ENCODE data around the gene DNAH7.
"Not testable (repeated sequence)": the region's sequence is repeated elsewhere in the genome, so short reads cannot be mapped to it uniquely, and the experiment has no call there.

Gene DNAH7

DNA sequence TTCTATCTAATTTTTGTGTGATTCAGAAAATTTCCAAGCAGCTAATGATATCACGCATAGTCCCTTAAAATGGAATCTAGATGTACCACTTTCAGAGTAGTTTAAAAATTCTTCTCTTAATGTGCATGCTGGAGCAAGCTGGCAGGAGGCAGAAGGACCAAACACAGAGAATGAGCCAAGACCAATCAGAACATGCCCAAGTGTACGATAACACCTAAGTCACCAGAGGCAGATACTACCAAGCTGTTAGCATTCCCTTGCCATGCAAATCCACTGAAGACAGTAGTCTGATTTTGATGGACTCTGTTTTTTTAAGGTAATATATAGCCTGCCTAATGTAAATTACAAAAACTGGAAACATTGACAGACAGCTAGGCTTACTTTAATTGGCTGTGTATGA, 109.3 kb downstream of the DNAH7 start:
- no peak for DNase-seq

DNA sequence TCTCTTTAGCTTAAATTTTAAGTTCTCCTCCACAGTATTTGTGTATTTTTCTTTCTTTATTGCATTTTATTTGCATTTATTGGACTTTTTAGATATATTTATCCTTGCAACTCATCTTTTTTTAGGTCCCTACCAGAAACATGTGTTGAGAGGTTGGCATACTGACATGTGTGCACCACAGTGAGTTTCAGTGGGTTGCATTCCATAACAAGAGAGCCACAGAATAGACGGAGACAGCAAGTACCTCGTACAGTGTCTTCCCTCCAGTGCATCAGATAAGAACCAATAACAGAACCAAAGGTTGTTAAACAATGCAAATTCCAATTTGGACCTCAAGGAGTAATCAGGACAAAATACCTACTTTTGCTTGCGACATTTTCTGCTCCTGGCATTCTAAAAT, 111.9 kb downstream of the DNAH7 start:
- DNase-seq: no peak

DNA sequence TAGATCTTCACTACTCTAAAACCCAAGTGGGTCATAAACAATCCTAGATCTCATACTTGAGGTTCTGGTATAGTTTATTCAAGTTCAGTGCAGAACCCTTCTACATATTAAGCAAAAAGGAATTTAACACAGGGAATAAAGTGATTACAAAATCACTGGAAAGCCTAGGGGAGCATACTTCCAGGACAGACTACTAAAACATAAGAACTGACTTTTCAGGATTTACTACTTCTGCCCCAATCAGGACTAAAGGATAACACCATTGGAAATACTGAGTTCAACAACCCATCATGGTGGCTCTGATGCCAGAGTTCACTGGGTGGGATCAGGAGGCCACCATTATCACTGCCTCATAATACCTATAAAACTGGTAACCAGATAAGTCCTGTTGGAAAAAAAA, 123.6 kb downstream of the DNAH7 start:
- DNase-seq: no peak

DNA sequence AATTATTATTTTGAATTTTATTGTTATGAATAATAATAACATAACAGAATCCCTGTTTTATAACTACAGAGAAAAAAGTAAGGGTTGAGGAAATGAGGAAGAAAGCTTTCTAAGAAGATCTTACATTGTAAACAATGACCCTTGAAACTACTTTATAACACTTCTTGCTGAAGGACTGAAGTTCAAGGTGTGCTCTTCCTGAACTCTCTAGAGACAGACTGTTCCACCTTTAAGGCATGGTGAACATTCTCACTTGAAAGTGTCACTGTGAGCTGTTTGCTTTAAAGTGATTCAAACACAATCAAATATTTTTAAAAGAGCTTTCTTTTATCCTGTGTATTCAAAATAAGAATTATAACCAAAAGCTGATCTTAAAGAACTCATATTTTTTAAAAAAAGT, 131.5 kb downstream of the DNAH7 start:
- no peak for DNase-seq

DNA sequence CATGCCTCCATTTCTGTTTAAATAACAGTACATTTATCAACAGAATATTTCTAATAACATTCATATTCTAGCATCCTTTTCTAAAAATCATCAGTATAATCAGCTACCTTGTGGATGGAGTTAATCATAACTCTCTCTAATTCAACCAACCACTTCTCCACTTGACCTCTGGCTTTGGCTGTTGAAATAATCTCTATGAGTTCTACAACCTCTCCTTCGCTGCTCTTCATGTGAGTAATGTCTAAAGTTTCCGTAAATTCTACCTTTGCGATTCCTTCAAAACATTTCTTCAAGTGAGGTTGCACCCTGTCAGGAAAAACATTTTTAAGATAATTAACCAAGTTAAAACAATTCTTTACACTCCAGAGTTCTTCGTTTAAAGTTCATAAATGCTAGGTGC, 134.2 kb downstream of the DNAH7 start:
- no peak for DNase-seq

DNA sequence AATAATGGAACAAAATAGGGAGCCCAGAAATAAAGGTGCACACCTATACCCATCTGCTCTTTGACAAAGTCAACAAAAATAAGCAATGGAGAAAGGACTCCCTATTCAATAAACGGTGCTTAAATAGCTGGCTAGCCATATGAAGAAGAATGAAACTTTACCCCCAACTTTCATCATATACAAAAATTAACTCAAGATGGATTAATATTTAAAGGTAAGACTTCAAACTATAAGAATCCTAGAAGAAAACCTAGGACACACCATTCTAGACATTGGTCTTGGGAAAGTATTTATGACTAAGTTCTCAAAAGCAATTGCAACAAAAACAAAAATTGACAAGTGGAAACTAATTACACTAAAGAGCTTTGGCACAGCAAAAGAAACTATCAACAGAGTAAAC, 139.1 kb downstream of the DNAH7 start:
- no peak for DNase-seq

DNA sequence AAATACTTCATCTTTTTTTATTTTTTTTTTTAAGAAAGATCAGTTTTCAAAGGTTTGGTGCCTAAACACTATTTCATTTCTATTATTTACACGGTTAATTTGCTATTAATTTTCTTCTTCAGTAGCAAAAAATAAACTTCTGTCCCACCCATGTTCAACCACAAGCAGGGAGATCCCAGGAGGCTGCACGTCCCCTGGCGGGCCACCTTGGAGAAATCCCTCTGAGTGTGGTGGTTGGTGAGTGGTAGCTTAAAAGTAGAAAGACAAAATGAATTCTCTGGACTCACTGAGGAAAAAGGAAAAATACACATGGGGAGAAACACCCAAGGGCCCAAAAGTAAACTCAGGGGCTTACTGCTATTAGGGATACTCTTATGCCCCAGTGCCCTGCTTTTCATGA, 143.5 kb downstream of the DNAH7 start:
- DNase-seq: no peak

DNA sequence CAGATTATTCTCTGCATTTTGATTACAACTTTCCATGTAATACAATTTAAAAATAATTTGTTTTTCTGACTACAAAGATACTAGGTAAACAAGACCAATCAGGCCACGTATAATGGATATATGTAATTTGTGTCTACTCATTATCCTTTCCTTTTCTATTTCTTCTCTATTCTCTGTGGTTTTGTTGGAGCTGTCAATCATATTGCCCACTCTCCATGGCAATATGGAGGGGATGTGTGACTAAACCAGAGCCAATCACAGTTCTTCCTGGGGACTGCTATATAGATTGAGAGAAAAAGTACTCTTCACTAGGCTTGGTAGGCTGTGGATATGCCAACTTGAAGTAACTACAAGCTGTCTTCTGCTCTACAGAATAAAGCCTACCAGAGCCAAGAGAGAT, 144.7 kb downstream of the DNAH7 start:
- no peak for DNase-seq

DNA sequence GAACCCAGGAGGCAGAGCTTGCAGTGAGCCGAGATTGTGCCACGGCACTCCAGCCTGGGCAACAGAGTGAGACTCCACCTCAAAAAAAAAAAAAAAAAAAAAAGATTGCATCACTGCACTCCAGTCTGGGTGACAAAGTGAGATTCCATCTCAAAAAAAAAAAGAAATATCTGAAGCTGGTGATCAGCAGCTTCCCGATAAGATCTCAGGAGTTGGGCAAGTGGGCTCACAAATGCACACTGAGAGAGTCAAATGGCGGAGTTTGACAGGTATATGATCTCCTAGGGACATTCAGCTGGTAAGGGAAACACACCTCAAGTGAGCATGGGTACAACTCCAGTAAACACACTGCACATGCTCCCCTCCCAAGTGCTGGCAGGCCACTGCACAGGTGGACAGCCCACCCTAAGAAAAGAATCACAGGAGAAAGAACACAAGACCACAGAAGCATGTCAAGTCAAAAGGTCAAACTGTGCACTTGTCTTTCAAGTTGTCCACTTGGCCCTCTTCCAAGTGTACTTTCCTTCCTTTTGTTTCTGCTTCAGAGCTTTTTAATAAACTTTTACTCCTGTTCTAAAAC, 151.5 kb downstream of the DNAH7 start:
- DNase-seq: not testable (repeated sequence)

DNA sequence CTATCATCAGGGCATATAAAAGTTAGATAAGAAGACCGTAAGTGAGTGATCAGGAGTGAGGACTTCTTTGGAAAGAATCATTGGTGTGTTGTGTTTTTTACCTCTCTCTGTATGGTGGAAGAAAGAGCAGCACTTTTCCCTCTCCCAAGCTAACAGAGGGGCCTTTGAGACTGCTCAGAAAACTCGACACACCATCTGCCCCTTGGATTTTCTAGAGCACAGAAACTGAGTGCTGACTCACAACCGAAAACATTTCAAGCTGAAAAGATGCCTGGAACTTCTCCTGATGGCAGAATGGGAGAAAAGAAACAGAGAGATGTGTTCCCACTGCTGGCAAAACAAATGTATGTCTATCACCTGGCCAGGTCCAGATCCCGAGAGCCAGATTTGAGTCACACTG, 156.6 kb downstream of the DNAH7 start:
- DNase-seq: no peak

DNA sequence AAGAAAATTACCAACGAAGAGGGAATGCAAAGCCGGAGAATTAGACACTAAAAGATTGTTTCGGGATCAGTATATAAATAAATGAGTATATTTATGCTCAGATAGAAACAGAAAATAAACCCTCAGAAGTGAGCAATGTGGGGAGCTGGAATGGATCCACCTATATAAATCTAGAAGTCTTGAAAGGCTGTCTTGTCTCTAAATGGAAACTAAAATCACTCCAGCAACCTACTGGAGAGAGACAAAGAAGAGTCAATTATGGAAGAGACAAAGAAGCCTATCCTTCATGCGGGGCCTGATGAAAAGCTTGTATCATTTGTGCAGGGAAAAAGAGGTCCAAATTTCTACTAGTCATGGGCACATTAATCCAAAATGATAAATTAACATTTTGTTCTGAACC, 158.1 kb downstream of the DNAH7 start:
- DNase-seq: no peak

DNA sequence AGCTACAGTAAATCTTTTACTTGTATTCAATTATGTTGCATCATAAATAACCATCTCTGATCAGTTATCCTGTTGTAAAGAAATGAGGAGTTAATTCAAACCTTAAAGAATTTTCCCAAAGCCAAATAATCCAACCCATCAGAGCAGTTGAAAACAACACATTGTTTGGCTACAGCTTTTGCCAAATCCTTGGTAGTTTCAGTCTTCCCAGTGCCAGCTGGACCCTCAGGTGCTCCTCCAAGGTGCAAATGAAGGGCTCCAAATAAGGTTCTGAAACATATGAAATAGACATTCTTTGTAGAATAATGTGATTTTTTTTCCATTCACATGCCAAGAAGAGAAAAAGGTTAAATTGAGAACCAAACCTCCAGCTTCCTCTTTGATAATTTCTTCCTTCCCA, 158.7 kb downstream of the DNAH7 start:
- DNase-seq: no peak

DNA sequence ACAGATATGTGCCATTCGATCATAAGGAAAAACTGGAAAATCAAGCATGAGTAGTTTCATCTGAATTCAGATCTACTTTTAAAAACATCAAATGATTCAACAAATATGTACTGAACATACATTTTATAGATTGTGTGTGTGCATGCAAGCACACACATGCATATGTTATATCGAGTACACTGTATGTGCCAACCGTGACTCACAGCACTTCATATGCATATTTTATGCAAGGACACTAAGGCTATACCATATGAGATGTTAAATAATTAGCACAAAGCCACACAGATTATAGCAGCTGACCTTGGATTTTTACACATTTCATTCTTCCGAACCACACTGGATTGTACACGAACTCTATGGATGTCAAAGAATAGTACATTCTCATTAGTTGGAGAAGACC, 161.2 kb downstream of the DNAH7 start:
- no peak for DNase-seq

DNA sequence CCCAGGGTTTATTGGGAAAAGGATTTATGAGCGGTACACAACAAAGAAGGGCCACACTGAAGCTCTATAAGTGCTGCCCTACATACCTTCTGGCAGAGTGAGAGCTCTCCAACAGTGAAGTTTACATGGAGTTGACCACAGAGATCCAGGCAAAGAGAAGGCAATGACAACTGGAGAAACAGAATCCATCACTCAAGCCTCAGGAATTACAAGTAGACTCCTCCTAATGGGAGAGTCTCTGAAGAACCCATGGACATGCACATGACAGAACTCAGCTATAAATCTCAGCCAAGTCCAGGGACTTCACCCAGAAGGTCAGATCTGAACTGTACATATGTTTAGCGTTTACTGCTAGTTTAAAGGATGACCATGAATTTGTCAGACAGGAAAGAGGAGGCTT, 164.7 kb downstream of the DNAH7 start:
- no peak for DNase-seq

DNA sequence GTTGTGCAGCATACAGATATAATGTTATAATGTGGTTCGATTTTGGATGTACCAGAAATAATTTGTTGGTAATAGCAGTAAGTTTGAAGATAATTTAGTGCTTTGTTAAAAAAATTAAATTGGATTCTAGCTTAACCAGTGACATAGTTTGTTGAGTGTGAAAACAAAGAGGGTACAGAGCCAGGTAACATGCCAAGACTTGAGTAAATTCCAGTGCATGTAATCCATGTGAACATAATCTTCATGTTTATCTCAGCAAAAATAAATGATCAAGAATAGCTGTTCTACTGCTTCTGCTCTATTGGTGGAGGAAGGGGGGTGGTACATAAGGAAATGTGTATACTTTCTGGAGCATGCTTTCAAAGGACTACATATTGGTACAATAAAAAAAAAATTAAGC, 165.8 kb downstream of the DNAH7 start:
- DNase-seq: no peak

DNA sequence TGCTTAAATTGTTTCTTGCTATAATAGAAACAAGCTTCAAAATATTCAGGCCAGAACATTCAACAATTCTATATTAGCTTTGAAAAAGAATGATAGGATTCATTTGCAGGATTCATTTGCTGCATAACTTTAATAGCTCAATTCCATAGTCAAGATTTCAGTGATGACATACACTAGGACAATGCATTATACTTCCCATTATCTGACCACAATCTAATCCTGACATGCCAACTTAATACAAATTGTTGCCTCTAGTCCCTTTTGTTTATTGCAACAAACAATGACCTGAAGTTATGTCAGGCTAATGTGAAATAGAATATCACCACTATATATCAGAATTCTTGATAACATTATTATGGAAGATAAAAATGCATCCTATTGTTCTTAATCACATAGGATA, 169.4 kb downstream of the DNAH7 start:
- no peak for DNase-seq

DNA sequence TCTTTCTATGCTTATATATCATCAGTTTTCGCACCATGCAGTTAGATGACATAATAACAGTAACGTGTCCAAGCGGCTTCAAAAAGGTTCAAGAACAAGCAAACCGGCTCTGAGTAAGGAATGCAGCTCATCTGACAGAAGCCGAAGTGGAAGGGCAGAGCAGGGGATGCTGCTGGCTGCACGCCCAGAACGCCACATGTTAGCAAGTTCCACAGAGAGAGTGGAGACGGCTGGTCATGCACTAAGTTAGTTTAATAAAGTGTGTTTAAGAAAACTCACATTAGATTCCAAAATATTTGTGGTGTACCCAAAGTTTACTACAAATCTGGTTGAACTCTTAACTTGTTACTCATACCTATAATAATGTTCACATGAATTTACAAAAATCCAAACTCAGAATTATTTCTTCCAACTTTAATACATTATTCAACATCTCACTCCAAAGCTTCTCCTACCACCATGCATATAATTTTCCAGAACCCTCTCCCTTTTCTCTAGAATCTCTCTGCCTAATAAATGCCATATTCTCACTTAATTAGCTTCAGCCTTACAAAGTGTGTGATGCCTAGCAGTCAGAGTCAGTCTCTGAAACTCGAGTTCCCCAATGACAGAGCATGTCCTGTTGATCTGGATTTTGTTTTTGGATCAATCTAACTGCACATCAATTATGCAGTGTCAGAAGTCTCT, 170.0 kb downstream of the DNAH7 start:
- DNase-seq: no peak

DNA sequence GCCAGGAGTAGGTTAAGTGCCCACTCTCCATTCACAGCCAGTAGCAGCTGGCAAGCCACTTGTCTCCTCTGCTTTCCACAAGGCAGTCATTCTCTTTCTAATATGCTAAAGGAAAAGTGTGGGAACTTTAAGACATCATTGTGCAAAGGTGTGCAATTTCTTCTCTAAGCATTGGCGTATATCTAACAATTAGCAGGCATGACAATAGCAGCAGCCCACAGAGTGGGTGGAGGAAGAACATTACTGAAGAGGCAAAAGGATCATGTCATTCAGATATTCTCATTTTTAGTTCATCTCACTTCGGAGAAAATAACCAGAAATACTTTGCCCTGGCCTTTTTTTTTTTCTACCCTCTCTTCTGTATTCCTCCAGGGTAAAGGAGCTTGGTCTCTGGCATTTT, 177.6 kb downstream of the DNAH7 start:
- no peak for DNase-seq

DNA sequence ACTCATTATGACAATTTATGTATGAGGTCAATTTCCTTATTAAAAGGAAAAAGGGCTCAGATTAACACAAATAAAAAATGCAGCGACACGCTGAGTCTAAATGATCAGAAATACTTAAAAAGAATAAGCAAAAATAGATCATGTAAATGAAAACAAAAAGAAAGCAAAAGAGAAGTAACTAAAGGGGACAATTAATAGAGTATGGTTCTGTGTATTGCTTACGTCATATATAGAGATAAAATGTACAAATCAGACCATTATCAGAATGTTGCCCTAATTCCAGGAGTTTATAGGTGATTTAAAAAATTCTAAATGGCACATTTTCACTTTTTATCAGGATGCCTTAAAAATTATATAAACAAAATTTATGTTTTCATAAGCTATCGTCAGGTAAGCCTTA, 189.5 kb downstream of the DNAH7 start:
- DNase-seq: no peak

DNA sequence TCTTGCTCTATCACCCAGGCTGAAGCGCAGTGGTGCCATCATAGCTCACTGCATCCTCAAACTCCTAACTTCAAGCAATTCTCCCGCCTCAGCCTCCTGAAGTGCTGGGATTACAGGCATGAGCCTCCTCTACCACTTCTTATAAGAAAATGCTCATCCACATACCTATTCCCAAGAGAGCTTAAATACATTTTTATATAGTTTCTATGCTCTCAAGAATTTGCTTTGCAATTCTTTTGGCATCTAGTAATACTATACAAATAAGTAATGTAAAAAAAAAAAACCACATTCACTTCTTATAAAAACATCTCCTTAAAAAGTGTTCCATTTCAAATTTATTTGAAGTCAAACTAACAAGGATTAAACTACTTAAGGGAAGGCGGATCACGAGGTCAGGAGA, 197.3 kb downstream of the DNAH7 start:
- no peak for DNase-seq

DNA sequence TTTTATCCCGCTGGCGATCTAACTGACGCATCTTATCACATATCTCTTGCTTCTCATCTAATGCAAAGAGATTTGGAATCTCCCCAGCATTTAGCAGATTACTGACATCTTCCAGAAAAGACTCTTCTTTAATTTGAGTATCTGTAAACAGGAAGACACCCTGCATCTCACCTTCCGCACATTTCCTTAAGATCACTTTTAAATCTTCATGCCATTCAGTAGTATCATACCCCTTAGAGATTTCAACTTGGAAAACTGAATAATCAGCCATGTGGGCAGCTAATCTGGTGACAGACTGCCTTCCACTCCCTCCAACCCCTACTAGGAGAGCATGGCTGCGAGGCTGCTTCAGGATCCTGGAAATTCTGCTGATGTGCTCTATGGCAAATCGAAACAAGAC, 204.3 kb downstream of the DNAH7 start:
- no peak for DNase-seq

DNA sequence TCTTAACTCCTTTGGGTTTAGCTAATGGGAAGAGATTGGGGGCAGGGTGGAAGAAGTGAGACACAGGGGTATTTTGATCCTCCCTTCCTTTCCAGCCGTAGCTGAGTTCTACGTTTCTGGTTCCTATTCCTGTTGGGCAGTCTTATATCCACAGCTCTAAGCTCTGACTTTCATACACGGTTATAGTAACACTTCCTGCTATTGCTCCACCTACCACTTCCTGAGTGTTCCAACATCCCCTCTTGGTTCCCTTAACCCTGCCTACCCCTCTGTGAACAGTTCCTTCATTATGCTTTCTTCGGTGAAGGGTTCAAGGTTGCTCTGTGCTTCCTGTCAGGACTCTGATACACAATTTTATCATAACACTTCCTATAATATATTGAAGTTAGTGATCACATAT, 205.1 kb downstream of the DNAH7 start:
- no peak for DNase-seq

DNA sequence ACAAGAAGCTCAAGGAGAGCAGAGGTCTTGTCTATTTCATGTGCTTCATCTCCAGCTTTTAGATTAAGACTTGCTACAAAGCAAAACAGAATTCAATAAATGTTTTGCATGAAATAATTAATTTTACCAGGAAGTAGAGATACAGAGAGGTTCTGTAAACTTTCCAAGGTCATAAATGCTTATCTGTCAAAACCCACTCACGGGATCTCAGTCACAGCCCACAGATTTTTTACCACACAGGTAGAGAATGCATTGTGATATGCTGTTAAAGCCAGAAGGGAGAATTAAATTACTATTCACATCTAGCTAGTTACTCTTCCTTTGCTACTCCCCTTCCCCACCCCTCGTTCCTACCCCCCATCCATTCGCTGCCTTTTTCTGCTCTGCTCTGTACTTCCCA, 205.5 kb downstream of the DNAH7 start:
- no peak for DNase-seq

DNA sequence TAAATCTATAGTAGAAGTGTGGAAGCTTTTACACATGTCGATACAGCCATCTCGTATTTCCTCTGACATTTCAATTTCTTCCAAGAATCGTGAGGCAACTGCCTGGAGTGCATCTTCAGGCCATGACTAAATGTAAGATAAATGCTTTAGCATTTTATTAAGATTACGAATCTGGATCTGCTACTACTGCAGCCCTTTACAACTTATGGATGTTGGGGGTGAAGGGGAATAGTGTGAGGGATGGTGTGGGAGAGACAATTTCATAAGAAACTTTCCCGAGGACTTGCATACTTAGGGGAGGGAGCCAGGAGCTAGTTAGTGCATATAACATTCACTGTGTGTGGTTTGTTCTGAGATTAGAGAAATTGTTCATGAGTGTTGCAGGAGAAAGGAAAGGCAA, 206.8 kb downstream of the DNAH7 start:
- no peak for DNase-seq

DNA sequence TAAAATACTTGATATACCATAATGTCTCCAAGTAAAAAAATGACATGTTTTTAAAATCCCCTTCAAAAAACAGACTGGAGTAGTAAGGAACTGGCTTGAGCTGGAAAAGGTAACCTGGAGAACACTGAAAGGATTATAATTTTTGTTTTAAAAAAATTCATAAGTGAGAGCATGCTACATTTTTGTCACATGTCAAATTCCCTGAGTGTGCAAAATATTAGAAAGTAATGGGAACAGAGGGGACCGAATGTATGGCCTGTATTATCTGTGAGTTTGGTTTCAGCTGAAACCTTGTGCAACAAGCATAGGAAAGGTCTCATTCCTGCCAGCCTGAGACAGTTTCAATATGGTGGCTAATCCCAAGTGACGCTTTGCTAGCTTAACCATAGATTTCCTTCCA, 209.1 kb downstream of the DNAH7 start:
- no peak for DNase-seq

Measured in stimulated activated CD4-positive, alpha-beta T cell treated with anti-CD3 and anti-CD28 coated beads, Interleukin-2, amount 100 ng/mL, for 24 hours (primary cell).